K562 (cell line): ENCODE measurements around the gene A1BG. TPM values are rescaled to one million over a fixed set of nuclear protein-coding genes. Genes with fewer than 3 reads are reported as not detected.

Experiments used
- CEBPG ChIP-seq, 3 experiments: fragments of 200-800 bp in 1 of 3; sonication (Bioruptor generic) in 1 of 3; sonication (generic) in 1 of 3; formaldehyde crosslinking in 1 of 3; IDR thresholded peaks in 2 of 3; conservative IDR thresholded peaks in 1 of 3; 2 replicates each; pipeline versions ENCODE4 v1.6.1 to v1.8.0; 2016 to 2022; ENCODE audit warnings: missing compliant biosample characterization in 2 of 3, missing genetic modification characterization in 2 of 3, mild to moderate bottlenecking in 1 of 3, missing genetic modification reagents in 1 of 3
- CREM ChIP-seq: IDR thresholded peaks from 2 replicates; pipeline ENCODE4 v1.6.1; 2014; ENCODE audit warnings: antibody characterized with exemption, low read depth
- CXXC5 ChIP-seq: fragments of 250-450 bp; sonication (Bioruptor Pico); IDR thresholded peaks from 2 replicates; pipeline ENCODE4 v1.8.0; 2022; ENCODE audit warnings: inconsistent platforms, mild to moderate bottlenecking, moderate library complexity
- ELF2 ChIP-seq: fragments of 250-450 bp; sonication (Bioruptor Pico); IDR thresholded peaks from 2 replicates; pipeline ENCODE4 v1.5.0; 2021; ENCODE audit warnings: mild to moderate bottlenecking
- GABPA ChIP-seq: fragments of 200-800 bp; sonication (Bioruptor generic); conservative IDR thresholded peaks from 2 replicates; pipeline ENCODE4 v1.6.1; 2016; ENCODE audit warnings: low read depth, missing genetic modification characterization, missing compliant biosample characterization
- JUNB ChIP-seq: fragments of 450-650 bp; formaldehyde crosslinking; conservative IDR thresholded peaks from 2 replicates; pipeline ENCODE4 v1.4.0; 2020; ENCODE audit warnings: mild to moderate bottlenecking
- JUND ChIP-seq, 2 experiments: IDR thresholded peaks; 2 replicates in 1 of 2; 3 replicates in 1 of 2; pipeline ENCODE4 v1.6.1; 2011; ENCODE audit warnings: borderline replicate concordance in 2 of 2, low read depth in 2 of 2, low read length in 2 of 2, improper control_type of control experiment in 1 of 2, missing biosample characterization in 1 of 2, missing genetic modification characterization in 1 of 2, missing genetic modification reagents in 1 of 2
- MAZ ChIP-seq, 2 experiments: fragments of 450-650 bp in 1 of 2; sonication (generic) in 1 of 2; formaldehyde crosslinking; IDR thresholded peaks in 1 of 2; conservative IDR thresholded peaks in 1 of 2; 2 replicates each; pipeline versions ENCODE4 v1.4.0 to v1.5.0; 2020; ENCODE audit warnings: mild to moderate bottlenecking in 1 of 2, missing genetic modification reagents in 1 of 2
- PHB ChIP-seq: fragments of 250-450 bp; sonication (Bioruptor Pico); IDR thresholded peaks from 2 replicates; pipeline ENCODE4 v1.5.0; 2021
- RBFOX2 ChIP-seq: fragments of 200-400 bp; formaldehyde crosslinking; IDR thresholded peaks from 2 replicates; pipeline ENCODE4 v1.6.1; 2017; ENCODE audit warnings: low read depth, mild to moderate bottlenecking, low read length, moderate library complexity
- RFX5 ChIP-seq: IDR thresholded peaks from 2 replicates; pipeline ENCODE4 v1.6.1; 2011; ENCODE audit warnings: low read depth, mild to moderate bottlenecking, improper control_type of control experiment, low read length
- SAP30 ChIP-seq: fragments of 200-600 bp; sonication (generic); IDR thresholded peaks from 2 replicates; pipeline ENCODE4 v1.6.1; 2012; ENCODE audit warnings: borderline replicate concordance, low read depth, mild to moderate bottlenecking, moderate library complexity, low read length, control low read depth, inconsistent platforms; ENCODE audit not compliant: insufficient read depth, poor library complexity, severe bottlenecking
- SP1 ChIP-seq: sonication (generic); formaldehyde crosslinking; IDR thresholded peaks from 2 replicates; pipeline ENCODE4 v1.8.1; 2022; ENCODE audit warnings: mild to moderate bottlenecking, missing genetic modification reagents
- TAF1 ChIP-seq: IDR thresholded peaks from 2 replicates; pipeline ENCODE4 v1.6.1; 2011; ENCODE audit warnings: mild to moderate bottlenecking, low read length, moderate library complexity; ENCODE audit not compliant: insufficient read depth, control insufficient read depth, severe bottlenecking; ENCODE audit errors: extremely low read depth
- TRIM28 ChIP-seq: fragments of 450-650 bp; IDR thresholded peaks from 2 replicates; pipeline ENCODE4 v1.6.1; 2017
- polyA plus RNA-seq, 8 experiments: library from polyadenylated mRNA; depleted of rRNA in 4 of 8; stranded (reverse) in 5 of 8; unstranded in 3 of 8; fragments of >200 nt; fragmentation: Nextera tagmentation in 2 of 8; fragmentation: Illumina TruSeq in 1 of 8; extraction: Ambion mirVana in 2 of 8; extraction: Trizol in 1 of 8; gene quantifications; 2 replicates each; pipeline versions ENCODE4 v1.2.1 to v1.2.3, GENCODE V29; 2011 to 2014; ENCODE audit warnings: inconsistent platforms in 1 of 8, missing spikeins in 1 of 8
- total RNA-seq, 7 experiments: library from RNA; depleted of rRNA in 6 of 7; stranded (reverse); fragments of >200 nt in 6 of 7; fragmentation: Illumina TruSeq in 2 of 7; extraction: Trizol in 2 of 7; gene quantifications; 2 replicates each; pipeline versions ENCODE4 v1.2.1 to v1.2.3, GENCODE V29; 2011 to 2021; ENCODE audit warnings: low replicate concordance in 1 of 7
- TF ChIP-seq, protein P1 (sequence below), 2 experiments: fragments of 450-650 bp in 1 of 2; sonication (generic) in 1 of 2; formaldehyde crosslinking; conservative IDR thresholded peaks; 2 replicates each; pipeline versions ENCODE4 v1.4.0 to v1.8.1; 2020 to 2022; ENCODE audit warnings: mild to moderate bottlenecking in 1 of 2, missing genetic modification reagents in 1 of 2
- TF ChIP-seq, protein P2 (sequence below): fragments of 450-650 bp; IDR thresholded peaks from 2 replicates; pipeline ENCODE4 v1.6.1; 2014; ENCODE audit warnings: low read depth, mild to moderate bottlenecking, moderate library complexity, borderline replicate concordance
- TF ChIP-seq, protein P3 (sequence below): fragments of 250-450 bp; sonication (Bioruptor Pico); IDR thresholded peaks from 2 replicates; pipeline ENCODE4 v1.5.0; 2021
- TF ChIP-seq, protein P4 (sequence below): fragments of 250-450 bp; sonication (Bioruptor Pico); IDR thresholded peaks from 2 replicates; pipeline ENCODE4 v1.5.0; 2021
- TF ChIP-seq, protein P5 (sequence below): fragments of 450-650 bp; IDR thresholded peaks from 2 replicates; pipeline ENCODE4 v1.6.1; 2016; ENCODE audit warnings: missing biosample characterization, missing genetic modification characterization

The A1BG gene
- total and polyA plus RNA-seq, 9 of the 15 experiments (the other 6 are each of a cell fraction or from before 2014, with no cell fraction given): 0.10 to 19.8 (median 2.6) TPM

DNA sequence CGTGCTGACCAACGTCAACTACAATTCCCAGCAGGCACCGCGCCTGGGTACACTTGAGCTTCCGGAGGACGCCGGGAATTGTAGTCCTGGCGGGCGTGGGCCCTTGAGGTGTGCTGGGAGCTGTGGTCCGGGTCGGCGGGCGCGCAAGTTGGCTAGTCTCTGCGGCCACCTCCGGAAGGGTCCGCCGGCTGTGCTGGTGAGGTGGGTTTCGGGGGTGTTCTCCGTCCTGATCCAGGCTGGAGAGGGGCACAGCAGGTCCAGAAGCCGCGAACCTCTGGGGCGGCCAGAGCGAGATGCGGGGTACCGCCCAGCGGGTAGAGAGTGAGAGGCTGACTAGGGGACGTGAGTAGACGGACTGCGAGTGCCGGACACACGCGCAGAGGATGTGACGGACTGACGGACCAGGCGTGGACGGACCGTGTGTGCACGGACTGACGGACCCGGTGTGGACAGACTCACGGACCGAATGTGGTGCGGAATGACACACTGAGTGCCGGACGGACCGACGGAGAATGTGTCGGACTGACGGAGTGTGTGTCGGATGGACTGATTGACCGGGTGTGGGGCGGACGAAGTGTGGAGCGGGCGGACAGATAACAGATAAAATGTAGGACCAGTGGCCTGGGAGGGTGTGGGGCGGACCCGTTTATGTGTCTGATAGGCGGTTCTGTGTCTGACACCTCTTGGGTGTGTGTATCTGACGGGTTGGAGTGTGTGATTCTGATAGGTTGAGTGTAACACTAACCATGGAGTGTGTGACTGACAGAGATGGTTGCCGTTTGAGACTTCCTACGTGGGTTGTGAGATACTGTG, 26.2 kb downstream of the A1BG start, which contains the start of gene ZSCAN22 (continued):
- no peak for TF ChIP-seq RFX5
- TF ChIP-seq, protein P1, sequence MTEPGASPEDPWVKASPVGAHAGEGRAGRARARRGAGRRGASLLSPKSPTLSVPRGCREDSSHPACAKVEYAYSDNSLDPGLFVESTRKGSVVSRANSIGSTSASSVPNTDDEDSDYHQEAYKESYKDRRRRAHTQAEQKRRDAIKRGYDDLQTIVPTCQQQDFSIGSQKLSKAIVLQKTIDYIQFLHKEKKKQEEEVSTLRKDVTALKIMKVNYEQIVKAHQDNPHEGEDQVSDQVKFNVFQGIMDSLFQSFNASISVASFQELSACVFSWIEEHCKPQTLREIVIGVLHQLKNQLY (CRISPR knock-in tag; conservative IDR thresholded peaks at IDR 0.05): no peak
- TF ChIP-seq, protein P2, sequence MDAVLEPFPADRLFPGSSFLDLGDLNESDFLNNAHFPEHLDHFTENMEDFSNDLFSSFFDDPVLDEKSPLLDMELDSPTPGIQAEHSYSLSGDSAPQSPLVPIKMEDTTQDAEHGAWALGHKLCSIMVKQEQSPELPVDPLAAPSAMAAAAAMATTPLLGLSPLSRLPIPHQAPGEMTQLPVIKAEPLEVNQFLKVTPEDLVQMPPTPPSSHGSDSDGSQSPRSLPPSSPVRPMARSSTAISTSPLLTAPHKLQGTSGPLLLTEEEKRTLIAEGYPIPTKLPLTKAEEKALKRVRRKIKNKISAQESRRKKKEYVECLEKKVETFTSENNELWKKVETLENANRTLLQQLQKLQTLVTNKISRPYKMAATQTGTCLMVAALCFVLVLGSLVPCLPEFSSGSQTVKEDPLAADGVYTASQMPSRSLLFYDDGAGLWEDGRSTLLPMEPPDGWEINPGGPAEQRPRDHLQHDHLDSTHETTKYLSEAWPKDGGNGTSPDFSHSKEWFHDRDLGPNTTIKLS: peak; percentile 99
- no peak for TF ChIP-seq PHB (CRISPR knock-in tag)
- TF ChIP-seq CXXC5: peak; percentile 99
- TF ChIP-seq, protein P3, sequence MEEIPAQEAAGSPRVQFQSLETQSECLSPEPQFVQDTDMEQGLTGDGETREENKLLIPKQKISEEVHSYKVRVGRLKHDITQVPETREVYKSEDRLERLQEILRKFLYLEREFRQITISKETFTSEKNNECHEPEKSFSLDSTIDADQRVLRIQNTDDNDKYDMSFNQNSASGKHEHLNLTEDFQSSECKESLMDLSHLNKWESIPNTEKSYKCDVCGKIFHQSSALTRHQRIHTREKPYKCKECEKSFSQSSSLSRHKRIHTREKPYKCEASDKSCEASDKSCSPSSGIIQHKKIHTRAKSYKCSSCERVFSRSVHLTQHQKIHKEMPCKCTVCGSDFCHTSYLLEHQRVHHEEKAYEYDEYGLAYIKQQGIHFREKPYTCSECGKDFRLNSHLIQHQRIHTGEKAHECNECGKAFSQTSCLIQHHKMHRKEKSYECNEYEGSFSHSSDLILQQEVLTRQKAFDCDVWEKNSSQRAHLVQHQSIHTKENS: no peak
- TF ChIP-seq, protein P4, sequence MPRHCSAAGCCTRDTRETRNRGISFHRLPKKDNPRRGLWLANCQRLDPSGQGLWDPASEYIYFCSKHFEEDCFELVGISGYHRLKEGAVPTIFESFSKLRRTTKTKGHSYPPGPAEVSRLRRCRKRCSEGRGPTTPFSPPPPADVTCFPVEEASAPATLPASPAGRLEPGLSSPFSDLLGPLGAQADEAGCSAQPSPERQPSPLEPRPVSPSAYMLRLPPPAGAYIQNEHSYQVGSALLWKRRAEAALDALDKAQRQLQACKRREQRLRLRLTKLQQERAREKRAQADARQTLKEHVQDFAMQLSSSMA: peak; percentile 77; the same call in 1 of the 2 replicates
- peak; percentile 98 for TF ChIP-seq GABPA (tag)
- TF ChIP-seq, protein P5, sequence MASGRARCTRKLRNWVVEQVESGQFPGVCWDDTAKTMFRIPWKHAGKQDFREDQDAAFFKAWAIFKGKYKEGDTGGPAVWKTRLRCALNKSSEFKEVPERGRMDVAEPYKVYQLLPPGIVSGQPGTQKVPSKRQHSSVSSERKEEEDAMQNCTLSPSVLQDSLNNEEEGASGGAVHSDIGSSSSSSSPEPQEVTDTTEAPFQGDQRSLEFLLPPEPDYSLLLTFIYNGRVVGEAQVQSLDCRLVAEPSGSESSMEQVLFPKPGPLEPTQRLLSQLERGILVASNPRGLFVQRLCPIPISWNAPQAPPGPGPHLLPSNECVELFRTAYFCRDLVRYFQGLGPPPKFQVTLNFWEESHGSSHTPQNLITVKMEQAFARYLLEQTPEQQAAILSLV: peak; percentile 66; the same call in 1 of the 2 replicates
- TF ChIP-seq RBFOX2: peak; percentile 96
- TF ChIP-seq TAF1: peak; percentile 50
- TF ChIP-seq CEBPG (CRISPR knock-in tag; IDR thresholded peaks at IDR 0.05): no peak
- no peak for TF ChIP-seq CEBPG (tag; conservative IDR thresholded peaks at IDR 0.05 in 1 of 2, IDR thresholded peaks at IDR 0.05 in 1 of 2)
- peak; percentile 99 for TF ChIP-seq CREM
- TF ChIP-seq SAP30: peak; percentile 88
- peak; percentile 62; the same call in 1 of the 2 replicates for TF ChIP-seq TRIM28
- TF ChIP-seq MAZ (CRISPR knock-in tag; conservative IDR thresholded peaks at IDR 0.05 in 1 of 2, IDR thresholded peaks at IDR 0.05 in 1 of 2): peak; percentile 76 to 80; a peak in 2 of 4 replicates
- peak; percentile 96 for TF ChIP-seq SP1 (CRISPR knock-in tag)
- TF ChIP-seq ELF2 (CRISPR knock-in tag): no peak
- no peak for TF ChIP-seq JUNB (CRISPR knock-in tag)
- TF ChIP-seq JUND (IDR thresholded peaks at IDR 0.05; ENCODE audit: borderline replicate concordance, low read depth, low read length): peak; percentile 73
- TF ChIP-seq JUND (tag; IDR thresholded peaks at IDR 0.05; ENCODE audit: borderline replicate concordance, low read depth, low read length): peak; percentile 60; the same call in 2 of the 3 replicates
